NCI-H2107 treated with DMSO at 0.1 percent for 48 hours (cell line): ENCODE data around the gene AGR3.
"Not testable (repeated sequence)": the region's sequence is repeated elsewhere in the genome, so short reads cannot be mapped to it uniquely, and the experiment has no call there.

Experiments
- DNase-seq: peaks from one replicate; lab custom pipeline; 2025; ENCODE audit not compliant: unreplicated experiment; lab: John Stamatoyannopoulos, UW

The AGR3 gene

DNA sequence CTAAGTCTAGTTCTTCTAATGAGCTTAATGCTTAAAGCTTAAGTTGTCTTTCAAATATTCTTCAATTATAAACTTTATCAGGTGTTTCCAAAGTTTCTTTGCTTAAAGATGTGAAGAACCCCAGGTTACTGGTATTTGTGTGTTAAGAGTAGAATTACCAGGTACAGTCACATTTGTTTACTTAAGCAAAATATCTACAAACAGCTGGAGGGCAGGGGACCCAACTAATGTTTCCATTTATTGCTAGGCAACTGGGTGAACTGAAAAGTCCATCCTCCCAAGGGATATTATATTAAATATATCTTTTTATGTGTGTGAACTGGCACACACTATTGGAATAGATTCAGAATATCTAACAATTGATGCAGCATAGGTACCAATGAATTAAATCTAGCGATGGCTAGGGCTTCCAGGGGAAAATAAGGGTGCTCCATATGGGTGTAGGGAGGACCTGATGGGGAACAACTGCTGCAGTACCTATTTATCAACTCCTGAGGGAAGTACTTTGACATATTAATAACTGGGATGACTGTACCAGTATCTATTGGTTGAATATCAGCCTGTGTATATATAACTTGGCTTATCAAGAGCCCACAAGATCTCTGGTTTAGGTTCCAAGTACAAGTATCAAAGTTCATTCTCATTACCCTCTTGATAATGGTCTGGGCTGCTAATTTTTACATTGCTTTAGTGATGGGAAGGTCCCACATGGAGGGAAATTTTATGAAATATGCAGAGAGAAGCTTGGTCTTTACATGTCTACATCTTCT lies 10.3 kb upstream of the AGR3 start:
- DNase-seq: peak; percentile 36

DNA sequence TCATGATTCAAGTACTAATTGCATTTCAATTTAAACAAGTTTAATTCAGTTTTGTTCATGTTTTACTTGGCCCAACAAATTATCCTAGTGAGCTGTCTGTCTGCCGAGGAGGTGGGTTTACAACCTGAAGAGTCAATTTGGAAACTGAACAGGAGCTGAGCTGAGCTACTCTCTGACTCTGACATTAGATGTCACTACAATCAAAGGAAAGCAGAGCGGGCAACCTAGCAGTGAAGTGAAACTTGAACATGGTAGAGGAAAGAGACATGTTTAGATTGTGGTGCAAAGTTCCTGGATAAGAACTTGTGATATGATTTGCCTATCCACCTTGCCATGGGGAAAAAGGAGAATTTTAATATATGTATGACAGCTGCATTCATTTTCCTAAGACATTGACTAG lies 9.6 kb upstream of the AGR3 start:
- DNase-seq: peak; percentile 73

DNA sequence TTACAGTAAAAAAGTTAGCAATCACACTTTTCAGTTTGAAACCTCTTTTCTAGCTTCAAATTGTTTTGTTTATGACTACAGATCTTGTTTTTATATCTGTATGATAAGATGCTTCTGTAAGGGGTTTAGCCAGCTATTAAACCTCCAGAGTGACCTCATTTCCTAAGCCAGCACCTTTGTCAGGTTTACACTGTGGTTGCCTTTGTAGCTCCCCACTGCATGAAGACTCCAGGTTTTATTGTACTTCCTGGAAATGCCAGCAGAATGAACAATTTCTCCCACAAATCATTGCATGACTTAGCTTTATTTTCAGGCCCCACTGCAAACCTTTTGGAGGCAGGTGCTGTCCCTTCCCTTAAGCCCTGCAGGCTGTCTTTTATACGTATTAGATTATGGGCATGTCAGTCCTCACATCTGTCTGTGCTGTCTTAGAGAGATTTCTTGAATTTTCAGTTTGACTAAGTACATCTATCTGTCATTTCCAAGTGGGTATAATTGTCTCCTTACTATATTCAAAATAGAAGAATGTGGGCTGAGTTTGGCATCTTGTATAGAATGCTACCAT lies 8.2 kb upstream of the AGR3 start:
- DNase-seq: no peak

GRCh38 chr7:16889305-16889704 lies 7.5 kb upstream of the AGR3 start:
- DNase-seq: peak; percentile 20

DNA sequence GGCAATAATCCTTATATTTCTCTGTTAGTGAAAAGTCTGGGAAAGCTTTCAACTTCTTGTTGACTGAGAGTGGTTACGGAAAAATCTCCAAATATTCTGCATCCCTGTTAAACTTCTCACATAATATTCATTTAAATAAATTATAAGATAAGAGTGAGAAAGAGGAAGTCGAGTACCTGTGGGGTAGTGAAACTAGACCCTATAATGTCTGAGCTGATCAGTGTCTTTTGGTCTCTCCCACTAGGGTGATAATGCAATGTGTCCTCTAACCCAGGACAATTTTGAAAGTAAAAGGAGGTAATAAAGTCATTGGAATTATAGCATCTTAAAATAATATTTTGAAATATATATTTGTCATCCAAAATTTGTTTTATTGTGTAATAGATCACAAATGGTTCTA lies 2.1 kb upstream of the AGR3 start:
- DNase-seq: no peak

DNA sequence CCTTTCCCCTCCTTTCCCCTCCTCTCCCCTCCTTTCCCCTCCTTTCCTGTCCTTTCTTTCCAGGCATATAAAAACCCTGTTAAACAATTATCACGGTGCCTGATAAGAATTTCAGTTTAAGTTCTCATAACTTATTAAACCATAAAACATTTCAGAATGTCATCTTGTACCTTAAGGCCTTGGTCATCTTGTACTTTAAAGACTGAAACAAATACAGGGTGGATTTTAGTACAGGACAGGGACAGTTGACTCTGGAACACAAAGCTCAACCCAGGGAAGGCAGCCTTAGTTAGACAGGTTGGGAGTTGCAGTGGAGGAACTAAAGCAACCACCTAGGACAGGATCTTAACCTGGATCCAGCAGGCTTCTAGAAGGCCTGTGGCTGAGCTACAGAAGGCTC lies 1.2 kb downstream of the AGR3 start:
- DNase-seq: no peak

DNA sequence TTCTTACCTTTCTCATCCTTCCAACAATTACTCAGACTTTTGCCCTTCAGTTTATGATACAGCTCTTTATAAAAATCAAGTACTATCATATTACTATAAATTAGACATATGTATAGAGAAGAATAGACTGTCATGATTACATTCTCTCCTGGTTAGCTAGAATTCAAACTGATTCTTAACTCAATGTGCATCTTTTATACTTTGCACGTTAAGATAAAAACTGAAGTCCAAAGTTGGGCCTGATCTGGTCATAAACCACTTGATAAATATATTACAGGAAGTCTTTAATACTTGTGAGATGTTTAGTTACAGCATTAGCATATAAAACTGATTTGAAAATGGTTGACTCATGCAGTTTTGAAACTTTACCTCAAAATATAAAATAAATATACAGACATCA lies 2.6 kb downstream of the AGR3 start:
- DNase-seq: no peak

- peak; percentile 37 for DNase-seq
Observed at GRCh38 chr7:16875861-16876260, 5.9 kb downstream of the AGR3 start.

DNA sequence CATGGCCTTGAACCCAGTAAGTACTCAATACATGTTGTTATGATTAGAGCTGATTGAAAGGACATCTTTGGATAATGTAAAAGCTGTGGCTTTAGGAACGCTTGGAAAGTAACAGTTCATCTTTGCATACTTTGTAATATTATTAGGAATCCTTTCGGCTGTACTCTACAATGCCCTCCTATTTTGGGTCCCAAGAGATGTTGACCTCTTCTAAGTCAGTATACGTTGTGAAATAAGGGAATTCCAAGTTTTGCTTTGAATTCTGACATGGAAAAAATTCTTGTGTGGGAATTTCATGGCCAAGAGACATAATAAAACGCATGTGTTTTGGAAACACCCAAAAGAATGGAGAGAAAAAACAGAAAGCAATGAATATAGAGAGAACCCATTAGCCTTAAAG lies 7.7 kb downstream of the AGR3 start:
- no peak for DNase-seq

- DNase-seq: no peak
Observed at GRCh38 chr7:16867328-16867727, 14.5 kb downstream of the AGR3 start.

DNA sequence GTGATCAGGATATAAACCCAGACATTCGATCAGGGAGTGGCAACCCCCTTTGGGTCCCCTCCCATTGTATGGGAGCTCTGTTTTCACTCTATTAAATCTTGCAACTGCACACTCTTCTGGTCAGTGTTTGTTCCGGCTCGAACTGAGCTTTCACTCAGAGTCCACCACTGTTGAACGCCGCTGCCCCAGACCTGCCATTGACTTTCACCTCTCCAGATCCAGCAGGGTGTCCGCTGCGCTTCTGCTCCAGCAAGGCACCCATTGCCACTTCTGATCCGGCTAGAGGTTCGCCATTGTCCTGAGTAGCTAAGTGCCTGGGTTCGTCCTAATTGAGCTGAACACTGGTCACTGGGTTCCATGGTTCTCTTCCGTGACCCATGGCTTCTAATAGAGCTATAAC lies 28.6 kb downstream of the AGR3 start:
- DNase-seq: not testable (repeated sequence)

DNA sequence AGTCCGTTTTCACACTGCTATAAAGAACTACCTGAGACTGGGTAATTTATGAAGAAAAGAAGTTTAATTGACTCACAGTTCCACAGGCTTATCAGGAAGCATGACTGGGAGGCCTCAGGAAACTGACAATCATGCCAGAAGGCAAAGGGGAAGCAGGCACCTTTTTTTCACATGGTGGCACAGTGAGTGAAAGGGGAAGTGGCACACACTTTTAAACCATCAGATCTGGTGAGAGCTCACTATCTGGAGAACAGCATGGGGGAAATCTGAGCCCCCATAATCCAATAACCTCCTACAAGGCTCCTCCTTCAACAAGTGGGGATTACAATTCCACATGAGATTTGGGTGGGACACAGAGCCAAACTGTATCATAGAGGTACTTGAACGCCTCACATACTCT lies 30.0 kb downstream of the AGR3 start:
- DNase-seq: no peak

GRCh38 chr7:16850614-16851466 lies 30.9 kb downstream of the AGR3 start:
- DNase-seq: no peak

DNA sequence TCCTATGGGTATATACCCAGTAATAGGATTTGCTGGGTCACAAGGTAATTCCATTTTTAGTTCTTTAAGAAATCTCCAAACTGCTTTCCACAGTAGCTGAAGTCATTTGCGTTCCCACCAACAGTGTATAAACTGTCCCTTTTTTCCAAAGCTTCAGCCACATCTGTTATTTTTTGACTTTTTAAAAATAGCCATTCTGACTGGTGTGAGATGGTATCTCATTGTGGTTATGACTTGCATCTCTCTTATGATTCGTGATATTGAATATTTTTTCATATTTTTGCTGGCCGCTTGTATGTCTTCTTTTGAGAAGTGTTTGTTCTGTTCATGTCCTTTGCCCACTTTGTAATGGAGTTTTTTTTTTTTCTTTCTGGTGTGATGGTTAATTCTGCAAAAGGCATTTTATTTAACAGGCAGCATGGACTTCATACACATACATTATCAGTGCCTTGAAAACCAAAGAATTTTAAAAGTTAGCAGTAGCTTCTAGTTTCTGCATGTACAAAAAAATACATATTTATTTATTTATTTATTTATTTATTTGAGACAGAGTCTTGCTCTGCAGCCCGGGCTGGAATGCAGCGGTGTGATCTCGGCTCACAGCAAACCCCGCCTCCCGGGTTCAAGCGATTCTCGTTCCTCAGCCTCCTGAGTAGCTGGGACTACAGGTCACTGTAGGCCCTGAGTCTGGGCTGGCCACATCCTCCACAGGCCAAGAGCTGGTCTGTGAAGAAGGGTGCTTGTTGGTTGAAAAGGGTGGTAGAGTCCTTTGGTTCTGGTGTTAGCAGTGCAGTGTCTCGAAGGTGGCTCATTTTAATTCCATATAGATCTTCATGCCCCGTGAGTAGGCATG lies 32.3 kb downstream of the AGR3 start:
- DNase-seq: no peak

GRCh38 chr7:16847381-16847860 lies 34.4 kb downstream of the AGR3 start:
- DNase-seq: peak; percentile 74

- peak; percentile 82 for DNase-seq
Observed at GRCh38 chr7:16846601-16847165, 35.1 kb downstream of the AGR3 start.

GRCh38 chr7:16845746-16846145 lies 36.0 kb downstream of the AGR3 start:
- DNase-seq: no peak

- no peak for DNase-seq
Observed at GRCh38 chr7:16841681-16842080, 40.1 kb downstream of the AGR3 start.

DNA sequence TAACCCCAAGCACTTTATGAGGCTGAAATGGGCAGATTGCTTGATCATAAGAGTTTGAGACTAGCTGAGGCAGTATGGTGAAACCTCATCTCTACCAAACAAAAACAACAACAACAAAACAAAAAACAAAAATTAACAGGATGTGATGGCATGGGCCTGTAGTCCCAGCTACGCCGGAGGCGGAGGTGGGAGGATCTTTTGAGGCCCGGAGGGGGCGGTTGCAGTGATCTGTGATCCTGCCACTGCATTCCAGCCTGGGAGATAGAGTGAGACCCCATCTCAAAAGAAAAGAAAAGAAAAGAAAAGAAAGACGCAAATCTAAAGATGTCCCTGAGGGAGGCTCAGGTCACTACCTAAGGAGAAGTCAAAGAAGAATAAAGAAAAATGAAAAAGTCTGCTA lies 41.7 kb downstream of the AGR3 start:
- no peak for DNase-seq

GRCh38 chr7:16839646-16840045 lies 42.1 kb downstream of the AGR3 start:
- no peak for DNase-seq

DNA sequence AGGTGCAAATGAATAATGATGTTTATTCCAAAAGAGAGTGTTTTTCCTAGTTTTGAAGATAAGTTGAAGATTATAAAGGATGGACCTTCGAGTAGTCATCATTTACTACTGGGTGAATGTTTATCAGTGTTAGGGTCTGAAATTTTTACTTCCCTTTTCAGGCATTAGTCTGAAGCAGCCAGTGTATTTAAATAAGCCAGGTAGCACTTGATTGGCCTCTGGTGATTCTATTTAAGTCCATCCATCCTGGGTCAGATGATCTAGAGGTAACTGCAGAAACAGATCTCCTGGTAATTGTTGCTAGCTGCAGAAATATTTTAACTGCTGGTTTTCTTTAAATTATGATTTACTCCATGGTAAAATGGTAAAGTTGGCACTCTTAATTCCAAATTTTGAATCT lies 42.9 kb downstream of the AGR3 start:
- DNase-seq: no peak
